H54 (cell line): ENCODE measurements around the gene MYO16.

Source experiments
- DNase-seq: peaks from one replicate; pipeline ENCODE4 v3.0.0; 2011; ENCODE audit warnings: low spot score, mixed read lengths; ENCODE audit not compliant: insufficient read length
- FAIRE-seq: peaks from 3 replicates; lab custom pipeline; 2011; peaks lifted over from hg19 to GRCh38; lab: Jason Lieb, UNC
- POLR2A ChIP-seq: IDR thresholded peaks from 2 replicates; pipeline ENCODE4 v1.6.1; 2011; ENCODE audit warnings: low read depth, mild to moderate bottlenecking, low read length

MYO16 gene

DNA sequence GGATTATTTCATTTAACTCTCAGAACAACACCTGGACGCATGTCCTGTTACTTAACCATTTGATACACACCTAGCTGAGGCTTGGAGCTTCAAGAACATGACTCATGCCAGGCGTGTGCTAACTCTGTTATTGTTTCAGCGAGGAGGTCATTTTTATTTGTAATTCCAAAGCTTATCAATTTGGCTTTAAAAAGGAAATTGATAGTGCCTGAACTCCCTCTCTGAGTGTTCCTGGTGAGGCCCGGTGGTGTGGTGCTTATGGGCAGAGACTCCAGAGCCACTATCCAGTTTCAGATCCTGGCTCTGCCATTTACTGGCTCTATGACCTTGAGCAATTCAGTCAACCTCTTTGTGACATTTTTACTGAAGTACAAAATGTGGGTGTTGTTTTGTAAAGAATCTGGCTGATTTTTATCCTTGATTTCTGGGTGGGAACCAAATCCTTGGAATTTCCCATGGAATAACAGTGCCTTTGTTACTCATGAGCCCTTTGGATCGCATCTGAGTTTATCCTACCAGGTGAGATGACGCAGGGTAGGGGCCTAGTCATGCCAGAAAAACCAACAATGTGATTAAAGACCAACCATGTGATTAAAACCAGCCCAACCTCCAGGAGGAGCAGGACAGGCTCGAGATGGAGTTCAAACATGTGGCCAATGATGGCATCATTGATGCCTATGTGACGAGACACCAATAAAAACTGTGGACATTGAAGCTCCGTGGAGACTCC lies 198.8 kb downstream of the MYO16 start:
- FAIRE-seq, result no peak
- TF ChIP-seq POLR2A, result no peak

DNA sequence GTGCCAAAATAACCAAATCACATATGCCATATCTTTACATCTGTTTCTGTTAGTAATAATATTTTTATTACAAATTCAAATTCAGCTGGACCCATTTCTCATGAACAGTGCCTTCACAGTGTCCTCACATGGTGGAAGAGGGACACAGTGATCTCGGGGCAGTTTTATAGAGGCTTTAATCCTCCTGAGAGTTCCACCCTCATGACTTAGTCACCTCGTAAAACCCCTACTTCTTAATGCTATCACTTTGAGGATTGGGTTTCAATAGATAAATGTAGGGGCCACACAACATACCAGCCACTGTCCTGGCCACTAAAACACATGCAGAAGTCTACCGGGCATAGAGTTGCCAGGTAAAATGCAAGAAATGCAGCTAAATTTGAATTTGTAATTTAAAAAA lies 201.5 kb downstream of the MYO16 start:
- TF ChIP-seq POLR2A, result no peak
- DNase-seq (no peak), FAIRE-seq (no peak)

More for the DNA sequence above, 198.8 kb downstream of the MYO16 start:
- DNase-seq, result no peak

DNA sequence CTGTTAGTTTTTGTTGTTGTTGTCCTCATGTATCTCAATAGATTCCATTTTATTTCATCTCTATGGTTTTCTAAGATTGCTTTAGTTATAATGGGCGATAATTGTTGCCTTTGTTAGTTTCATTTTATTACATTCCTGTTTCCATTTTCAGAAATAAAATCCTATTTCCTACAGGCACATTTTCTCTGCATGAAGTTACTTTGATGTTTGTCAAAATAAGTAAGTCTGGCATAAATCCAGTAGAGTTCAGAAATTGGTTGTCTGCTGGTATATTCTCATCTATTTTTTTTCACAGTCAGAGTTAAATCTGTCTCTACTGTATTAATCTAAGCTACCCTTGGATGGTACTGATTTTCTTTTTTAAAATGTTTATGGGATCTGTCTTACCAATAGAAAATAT lies 204.1 kb downstream of the MYO16 start:
- peak; percentile 52 for FAIRE-seq
- DNase-seq, result no peak
- TF ChIP-seq POLR2A, result no peak

DNA sequence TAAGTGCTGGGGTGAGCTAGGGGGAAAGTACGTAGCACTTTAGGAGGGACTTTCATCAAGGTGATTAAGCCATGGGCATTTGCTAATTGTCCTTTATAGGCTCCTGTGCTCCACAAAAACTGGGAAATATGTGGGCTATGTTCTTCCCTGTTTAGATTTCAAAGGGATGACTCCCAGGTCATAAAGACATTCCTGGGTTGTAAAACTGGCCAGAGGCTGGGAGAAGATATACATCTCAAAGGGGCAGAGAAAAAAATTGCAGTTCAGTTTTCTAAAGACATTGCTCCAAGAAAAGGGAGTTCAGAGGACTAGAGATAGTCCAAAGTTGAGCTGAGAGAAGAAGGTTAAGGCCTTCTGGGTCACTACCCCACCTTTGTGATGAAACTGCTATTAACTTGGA lies 204.8 kb downstream of the MYO16 start:
- no peak for FAIRE-seq

DNA sequence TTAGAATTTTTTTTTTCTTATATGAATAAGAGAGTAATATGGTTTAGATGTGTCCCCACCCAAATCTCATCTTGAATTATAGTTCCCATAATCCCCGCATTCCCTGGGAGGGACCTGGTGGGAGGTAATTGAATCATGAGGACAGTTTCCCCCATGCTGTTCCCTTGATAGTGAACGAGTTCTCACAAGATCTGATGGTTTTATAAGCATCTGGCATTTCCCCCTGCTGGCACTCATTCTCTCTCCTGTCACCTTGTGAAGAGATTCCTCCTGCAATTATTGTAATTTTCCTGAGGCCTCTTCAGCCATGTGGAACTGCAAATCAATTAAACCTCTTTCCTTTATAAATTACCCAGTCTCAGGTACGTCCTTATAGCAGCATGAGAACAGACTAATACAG lies 205.7 kb downstream of the MYO16 start:
- no peak for FAIRE-seq
- TF ChIP-seq POLR2A, result no peak
- no peak for DNase-seq

More for the DNA sequence above, 204.8 kb downstream of the MYO16 start:
- no peak for TF ChIP-seq POLR2A
- DNase-seq, result no peak

DNA sequence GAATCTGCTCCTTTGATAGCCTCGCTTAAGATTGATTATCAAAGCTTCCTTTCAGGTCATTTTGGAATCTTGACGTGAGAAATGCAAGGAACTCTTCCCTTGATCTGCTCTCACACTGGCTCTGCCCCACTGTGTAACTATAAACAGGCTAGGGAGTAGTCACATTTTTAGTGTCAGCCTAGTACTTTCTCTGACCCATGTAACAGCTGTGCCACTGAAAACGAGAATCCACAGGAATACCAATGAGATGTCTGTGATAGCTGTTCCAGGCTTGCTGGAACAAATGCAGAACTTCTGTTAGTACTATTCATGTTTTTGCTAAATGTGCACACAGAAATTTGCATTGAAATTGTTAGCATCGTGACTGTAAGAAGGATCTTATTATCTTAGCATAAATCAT lies 221.3 kb downstream of the MYO16 start:
- DNase-seq, result no peak
- no peak for TF ChIP-seq POLR2A
- FAIRE-seq, result peak; percentile 15

DNA sequence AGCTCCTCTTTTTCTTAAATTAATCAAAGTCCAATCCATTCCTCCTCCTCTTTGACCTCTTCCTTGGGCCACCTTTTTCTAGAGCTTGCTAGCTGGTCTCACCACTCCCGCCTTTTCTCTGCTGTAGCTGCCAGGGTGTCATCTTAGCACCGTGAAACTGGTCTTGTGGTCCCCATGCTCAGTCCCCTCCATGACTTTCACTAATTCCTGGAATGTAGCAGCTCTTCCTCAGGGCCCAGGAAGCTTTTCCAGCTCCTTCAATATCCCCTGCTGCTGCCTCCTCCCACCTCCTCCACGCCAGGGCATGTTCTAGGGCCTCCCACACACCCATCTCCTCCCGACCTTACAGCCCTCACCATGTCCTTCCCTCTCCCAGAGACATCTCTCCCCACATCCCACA lies 222.2 kb downstream of the MYO16 start:
- no peak for TF ChIP-seq POLR2A
- DNase-seq, result no peak

DNA sequence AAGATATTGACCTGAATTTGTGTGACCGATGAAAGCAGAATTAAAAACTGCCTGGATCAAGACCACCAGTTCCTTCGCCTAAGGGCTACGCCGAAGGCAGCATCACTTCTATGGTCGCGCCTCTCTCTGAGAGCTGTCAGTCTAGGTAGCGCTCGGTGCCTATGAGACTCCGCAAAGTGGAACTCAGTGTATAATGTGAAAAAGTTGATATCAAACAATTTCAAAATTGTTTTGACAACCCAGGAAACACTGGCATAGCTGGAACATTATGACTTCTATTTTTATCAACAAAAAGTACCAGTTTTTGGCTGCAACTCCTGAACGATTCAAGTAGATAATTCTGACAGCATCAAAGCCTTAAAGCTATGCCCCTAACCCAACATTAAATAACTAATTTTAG lies 223.6 kb downstream of the MYO16 start:
- TF ChIP-seq POLR2A, result no peak
- FAIRE-seq (no peak), DNase-seq (no peak)

More for the DNA sequence above, 222.2 kb downstream of the MYO16 start:
- no peak for FAIRE-seq

DNA sequence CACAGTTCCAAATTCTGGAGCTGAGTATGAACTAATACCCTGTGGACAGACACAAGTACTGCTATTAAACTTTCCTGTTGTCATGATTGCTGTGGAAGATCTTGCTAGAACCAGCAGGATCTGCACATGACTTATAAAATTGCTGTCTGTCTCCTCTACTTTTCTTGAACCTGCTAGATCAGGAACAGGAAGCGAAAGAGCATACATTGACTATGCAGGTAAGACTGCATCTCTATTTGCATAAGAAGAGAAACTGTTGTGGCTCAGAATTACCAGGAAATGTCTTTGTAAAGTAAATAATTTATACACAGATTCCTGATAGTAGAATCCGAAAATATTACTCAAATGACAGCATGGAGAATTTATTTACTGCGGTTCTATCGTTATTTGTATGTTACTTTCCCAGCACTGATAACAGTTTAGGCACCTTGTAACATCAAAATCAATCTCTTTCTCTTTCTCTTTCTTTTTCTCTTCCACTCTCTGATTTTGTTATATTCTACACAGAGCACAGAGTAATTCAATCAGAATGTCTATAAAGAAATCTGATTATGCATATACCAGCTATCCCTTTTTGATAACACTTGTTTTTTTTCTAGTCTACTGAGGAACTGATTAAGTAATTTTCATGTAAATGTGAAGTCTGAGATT lies 226.5 kb downstream of the MYO16 start:
- TF ChIP-seq POLR2A, result no peak
- DNase-seq (no peak), FAIRE-seq (peak; percentile 77)

DNA sequence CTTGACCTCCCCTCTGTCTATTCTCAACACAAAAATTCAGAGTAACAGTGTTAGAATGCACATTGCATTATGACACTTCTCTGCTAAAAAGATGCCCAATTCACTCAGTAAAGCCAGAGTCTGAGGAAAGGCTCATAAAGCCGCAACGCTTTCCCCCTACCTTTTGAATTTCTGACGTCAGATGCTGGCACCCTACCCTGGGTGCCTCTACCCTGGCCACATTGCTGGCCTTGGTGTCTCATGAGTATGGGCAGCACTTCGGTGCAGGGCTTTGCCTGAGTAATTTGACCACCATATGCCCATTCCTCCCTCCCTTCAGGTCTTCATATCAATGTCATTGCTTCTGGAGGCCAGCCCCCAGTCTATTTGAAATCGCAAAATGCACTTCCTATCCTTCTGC lies 229.3 kb downstream of the MYO16 start:
- no peak for TF ChIP-seq POLR2A
- DNase-seq (no peak), FAIRE-seq (no peak)

DNA sequence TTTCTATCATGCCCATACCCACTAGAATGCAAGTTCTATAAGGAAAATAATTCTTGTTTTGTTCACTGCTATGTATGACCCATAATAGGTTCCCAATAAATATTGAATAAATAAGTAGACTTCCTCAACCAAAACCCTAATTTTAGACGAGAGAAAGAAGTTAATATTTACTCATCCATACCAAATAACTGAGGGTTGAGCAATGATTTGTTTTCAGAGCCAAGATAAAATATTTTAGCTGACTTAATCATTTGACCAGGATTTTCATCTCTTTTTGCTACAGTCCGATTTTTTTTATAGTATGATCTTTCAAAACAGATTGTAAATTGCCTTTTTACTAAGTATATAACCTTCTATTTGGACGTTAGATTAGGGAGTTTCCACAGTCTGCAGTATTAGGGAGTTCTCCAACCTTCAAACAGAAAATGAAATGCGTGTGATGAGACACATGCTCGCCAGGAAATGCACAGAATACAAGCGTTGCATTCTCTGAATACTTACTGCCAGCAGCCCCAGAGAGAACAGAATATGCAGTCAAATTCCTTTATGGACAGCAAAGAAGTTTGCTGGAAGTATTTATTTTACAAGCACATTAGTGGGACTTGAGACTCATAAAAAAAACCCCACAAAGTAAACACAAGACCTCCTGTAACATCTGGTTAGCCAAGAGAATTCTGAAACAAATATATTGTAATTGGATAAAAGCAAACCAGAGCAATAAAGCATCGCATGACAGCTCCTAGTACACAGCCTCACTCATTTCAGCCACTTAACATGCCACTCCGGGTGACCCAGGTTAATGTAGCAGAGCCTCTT lies 230.0 kb downstream of the MYO16 start:
- FAIRE-seq (peak; percentile 76), DNase-seq (no peak)
- no peak for TF ChIP-seq POLR2A

DNA sequence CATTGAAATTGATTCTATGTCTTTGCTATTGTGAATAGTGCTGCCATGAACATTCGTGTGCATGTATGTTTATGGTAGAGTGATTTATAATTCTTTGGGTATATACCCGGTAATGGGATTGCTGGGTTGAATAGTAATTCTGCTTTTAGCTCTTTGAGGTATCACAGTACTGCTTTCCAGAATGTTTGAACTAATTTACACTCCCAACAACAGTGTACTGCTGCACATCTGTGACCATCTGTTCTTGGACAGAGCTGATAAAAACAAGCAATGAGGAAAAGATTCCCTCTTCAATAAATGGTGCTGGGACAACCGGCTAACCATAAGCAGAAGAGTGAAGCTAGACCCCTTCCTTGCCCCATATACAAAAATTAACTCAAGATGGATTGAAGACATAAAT lies 231.0 kb downstream of the MYO16 start:
- DNase-seq (no peak), FAIRE-seq (peak; percentile 69)
- no peak for TF ChIP-seq POLR2A

DNA sequence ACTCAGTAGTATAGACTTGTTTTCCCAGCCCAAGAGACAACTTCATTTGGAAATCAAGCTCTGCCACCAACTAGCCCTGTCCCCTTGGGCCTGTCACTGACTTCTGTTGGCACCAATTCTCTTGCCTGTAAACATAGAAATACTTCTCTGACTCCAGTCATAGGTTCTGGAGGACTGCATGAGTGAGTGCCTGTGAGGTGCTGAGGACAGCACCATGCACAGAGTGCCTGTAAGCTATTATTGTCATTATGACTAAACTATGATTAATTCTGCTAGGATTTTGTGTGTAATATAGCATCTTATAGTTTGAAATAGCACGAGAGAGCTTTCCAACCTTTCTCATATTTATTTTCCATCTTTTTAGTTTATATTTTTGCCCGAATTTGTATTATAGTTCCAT lies 247.9 kb downstream of the MYO16 start:
- no peak for FAIRE-seq
- TF ChIP-seq POLR2A, result no peak
- DNase-seq, result no peak

DNA sequence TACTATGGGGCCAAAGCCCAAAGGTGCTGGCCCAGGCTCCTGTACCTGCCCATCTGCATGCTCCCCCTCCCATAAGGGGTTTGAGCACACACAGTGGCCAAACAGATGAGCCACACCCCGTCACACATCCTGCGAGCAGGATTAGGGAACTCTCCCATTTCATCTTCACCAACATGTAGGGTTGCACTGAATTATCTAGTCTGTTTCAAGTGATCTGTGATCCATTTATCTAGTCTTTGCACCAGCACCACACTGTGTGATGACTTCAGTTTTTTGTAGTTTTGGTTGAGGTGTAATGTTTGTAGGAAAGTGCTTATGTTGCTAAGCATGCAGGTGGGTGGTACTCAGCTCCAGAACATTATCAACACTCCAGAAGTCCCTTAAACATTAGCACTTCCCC lies 249.3 kb downstream of the MYO16 start:
- TF ChIP-seq POLR2A, result no peak
- DNase-seq, result no peak
- peak; percentile 36 for FAIRE-seq
